Epithelial cell of proximal tubule (primary cell): Measurements from ENCODE around the gene PACS2. TPM values are rescaled to one million over a fixed set of nuclear protein-coding genes. Genes with fewer than 3 reads are reported as not detected.

ENCODE experiments used
- DNase-seq: peaks from one replicate; pipeline ENCODE4 v3.0.0-alpha.2; 2011; ENCODE audit warnings: low read depth
- H3K4me3 ChIP-seq: 2 replicates; pipeline ENCODE4 v1.5.1; 2011; ENCODE audit warnings: low read depth, mild to moderate bottlenecking, low read length
- total RNA-seq: library from RNA; depleted of rRNA; stranded (reverse); fragments of >200 nt; gene quantifications from 2 replicates; pipeline ENCODE4 v1.2.3, GENCODE V29; 2015
- TF ChIP-seq, protein P1 (sequence below): conservative IDR thresholded peaks from 2 replicates; pipeline ENCODE4 v1.5.1; 2012; ENCODE audit warnings: low read depth, mild to moderate bottlenecking, low read length

PACS2 gene
- total RNA-seq, 1 donor from 2014 or later = 68.7 TPM

DNA sequence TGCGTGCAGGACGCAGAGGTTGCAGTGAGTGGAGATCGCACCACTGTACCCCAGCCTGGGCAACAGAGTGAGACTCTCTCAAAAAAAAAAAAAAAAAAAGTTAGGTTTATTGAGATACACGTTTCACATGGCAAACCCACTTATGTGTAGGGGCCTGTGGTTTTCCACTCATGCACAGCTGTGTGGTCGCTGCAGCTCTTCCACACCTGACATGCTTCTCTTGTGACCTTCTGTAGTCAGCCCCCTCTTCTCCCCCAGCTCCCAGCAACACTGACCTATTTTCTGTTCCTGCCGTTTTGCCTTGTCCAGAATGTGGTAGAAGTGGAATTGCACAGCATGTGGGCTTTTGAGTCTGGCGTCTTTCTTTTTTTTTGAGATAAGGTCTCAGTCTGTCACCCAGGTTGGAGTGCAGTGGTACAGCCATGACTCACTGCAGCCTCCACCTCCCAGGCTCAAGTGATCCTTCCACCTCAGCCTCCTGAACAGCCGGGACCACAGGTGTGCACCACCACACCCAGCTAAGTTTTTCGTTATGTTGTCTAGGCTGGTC is 113.5 kb downstream of the PACS2 start:
- DNase-seq = no peak
- TF ChIP-seq, protein P1, sequence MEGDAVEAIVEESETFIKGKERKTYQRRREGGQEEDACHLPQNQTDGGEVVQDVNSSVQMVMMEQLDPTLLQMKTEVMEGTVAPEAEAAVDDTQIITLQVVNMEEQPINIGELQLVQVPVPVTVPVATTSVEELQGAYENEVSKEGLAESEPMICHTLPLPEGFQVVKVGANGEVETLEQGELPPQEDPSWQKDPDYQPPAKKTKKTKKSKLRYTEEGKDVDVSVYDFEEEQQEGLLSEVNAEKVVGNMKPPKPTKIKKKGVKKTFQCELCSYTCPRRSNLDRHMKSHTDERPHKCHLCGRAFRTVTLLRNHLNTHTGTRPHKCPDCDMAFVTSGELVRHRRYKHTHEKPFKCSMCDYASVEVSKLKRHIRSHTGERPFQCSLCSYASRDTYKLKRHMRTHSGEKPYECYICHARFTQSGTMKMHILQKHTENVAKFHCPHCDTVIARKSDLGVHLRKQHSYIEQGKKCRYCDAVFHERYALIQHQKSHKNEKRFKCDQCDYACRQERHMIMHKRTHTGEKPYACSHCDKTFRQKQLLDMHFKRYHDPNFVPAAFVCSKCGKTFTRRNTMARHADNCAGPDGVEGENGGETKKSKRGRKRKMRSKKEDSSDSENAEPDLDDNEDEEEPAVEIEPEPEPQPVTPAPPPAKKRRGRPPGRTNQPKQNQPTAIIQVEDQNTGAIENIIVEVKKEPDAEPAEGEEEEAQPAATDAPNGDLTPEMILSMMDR = no peak
- H3K4me3 ChIP-seq = no peak overlapping the region

GRCh38 chr14:105430042-105430441 is 115.5 kb downstream of the PACS2 start:
- DNase-seq = no peak
- H3K4me3 ChIP-seq = no peak overlapping the region
- TF ChIP-seq, protein P1 = no peak

DNA sequence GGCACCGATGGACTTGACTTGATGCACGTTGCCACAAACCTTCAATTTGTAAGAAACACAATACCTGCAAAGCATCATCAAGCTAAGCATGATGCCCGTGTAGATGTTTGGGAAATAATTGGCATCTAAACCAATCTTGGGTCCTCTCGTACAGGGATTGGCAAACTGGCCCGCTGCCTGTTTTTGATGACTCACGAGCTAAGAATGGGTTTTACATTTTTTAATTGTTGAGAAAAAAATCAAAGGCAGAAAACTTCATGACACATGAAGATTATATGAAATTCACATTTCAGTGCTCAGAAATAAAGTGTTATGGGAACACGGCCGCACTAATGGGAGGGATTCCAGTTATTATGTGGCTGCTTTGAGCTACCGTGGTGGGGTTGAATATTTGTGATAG is 116.0 kb downstream of the PACS2 start:
- no peak for DNase-seq
- H3K4me3 ChIP-seq = no peak overlapping the region
- TF ChIP-seq, protein P1 = no peak

DNA sequence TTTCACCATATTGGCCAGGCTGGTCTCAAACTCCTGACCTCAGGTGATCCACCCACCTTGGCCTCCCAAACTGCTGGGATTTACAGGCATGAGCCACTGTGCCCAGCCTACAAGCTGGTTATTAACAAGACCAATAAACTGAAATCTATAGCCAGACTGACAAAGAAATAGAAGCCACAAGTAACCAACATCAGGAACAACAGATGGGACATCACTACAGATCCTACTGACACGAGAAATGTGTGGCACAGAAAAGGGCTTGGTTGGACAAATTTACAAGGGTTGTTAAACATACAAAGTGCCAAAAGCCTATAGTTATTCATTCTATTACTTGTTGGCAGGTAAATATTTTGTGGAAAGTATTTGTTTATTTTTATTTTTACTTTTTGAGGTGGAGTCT is 116.7 kb downstream of the PACS2 start:
- TF ChIP-seq, protein P1 = no peak
- no peak for DNase-seq
- H3K4me3 ChIP-seq = no peak overlapping the region

DNA sequence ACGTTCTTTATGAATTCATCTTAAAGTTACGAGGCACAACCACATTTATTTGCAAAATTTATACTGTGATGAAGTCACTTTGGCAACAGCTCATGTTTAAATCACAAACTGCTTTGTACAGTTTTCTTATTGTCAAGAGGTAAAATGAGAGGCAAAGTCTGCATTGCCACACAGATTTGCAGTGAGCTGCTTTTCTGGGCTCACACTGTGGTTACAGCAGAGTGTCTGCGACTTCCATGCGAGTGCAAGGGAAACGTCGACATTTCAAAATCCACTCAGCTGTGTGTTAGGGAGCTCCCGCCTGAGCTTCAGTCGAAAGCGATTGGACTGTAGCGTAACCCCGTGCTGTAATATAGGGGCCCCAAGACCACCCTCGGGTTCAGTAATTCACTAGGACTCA is 118.1 kb downstream of the PACS2 start:
- no peak overlapping the region for H3K4me3 ChIP-seq
- TF ChIP-seq, protein P1 = no peak
- DNase-seq = no peak

DNA sequence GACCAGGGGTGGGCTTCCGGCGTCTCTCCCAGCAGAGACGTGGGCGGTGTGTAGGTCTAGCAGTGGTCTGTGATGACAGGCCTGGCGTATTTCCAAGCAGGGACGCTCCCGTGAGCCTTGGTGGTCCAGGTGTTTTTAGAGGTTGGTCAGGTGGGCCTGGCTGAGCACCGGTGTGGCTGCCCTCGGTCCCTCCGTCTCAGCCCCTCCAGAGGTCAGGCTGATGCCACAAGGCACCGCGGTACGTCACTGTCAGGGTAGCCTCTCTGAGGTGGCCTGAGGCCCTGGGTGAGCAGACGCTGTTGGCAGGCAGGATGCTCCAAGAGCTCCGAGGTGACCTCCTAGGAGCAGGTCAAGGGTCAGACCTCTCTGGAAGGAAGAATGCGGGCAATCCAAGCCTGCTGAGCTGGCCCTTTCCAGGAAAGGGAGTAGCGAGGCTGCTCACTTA is 118.6 kb downstream of the PACS2 start:
- no peak for DNase-seq
- H3K4me3 ChIP-seq = no peak overlapping the region
- TF ChIP-seq, protein P1 = no peak

DNA sequence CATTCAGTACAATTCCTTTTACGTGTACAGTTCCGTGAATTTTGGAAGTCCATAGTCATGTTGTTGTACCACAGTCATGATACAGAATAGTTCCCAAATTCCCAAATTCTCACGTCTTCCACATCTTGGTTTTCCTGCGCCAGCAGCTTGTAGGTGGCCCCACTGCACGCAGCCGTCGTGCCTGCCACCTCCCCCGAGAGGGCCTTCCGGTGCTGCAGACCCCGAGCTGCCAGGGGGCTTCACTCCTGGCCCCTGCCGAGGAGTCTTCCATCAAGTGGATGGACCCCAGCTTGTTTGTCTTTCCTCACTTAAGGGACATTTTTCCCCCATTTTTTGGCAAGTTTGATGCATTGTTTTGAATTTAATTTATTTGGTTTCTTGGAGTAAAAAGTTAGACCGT is 121.9 kb downstream of the PACS2 start:
- TF ChIP-seq, protein P1 = no peak
- DNase-seq = no peak
- no peak overlapping the region for H3K4me3 ChIP-seq
